ENCODE measurements around the gene IL18RAP. TPM values are rescaled to one million over a fixed set of nuclear protein-coding genes. Genes with fewer than 3 reads are reported as not detected.

IL18RAP gene
- total and polyA plus RNA-seq, 2 donors (not counting 1 experiment from before 2014, with no cell fraction given): 0.22 to 1.4 TPM

- Histone ChIP-seq H4K20me1 (ENCODE audit: control insufficient read depth, insufficient read depth, low read length, poor library complexity, severe bottlenecking) (no peaks in the 10 kb centered on the region), H3K9ac (ENCODE audit: low read length) (no peak overlapping the region), H3K4me3 (ENCODE audit: control extremely low read depth in 1 of 5, extremely low read depth in 1 of 5, insufficient read depth in 1 of 5, low read depth in 2 of 5, low read length in 4 of 5) (no peak overlapping the region), H3K27ac (ENCODE audit: low read length in 2 of 2) (no peak overlapping the region), H2AFZ (ENCODE audit: insufficient read depth, low read depth, low read length, poor library complexity, severe bottlenecking) (no peak overlapping the region), H3K36me3 (replicated peaks in 1 of 2; ENCODE audit: control extremely low read depth in 1 of 2, control insufficient read depth in 1 of 2, extremely low read depth in 1 of 2, insufficient read depth in 2 of 2, low read length in 1 of 2) (no peaks in the 10 kb centered on the region), H3K27me3 (replicated peaks in 1 of 4; ENCODE audit: control extremely low read depth in 1 of 4, control insufficient read depth in 3 of 4, insufficient read depth in 4 of 4, low read length in 3 of 4) (peaks cover 0 to 16% (median 2%) of the 10 kb centered on the region in 4 experiments), H3K4me2 (replicated peaks; ENCODE audit: low read depth, low read length, poor library complexity, severe bottlenecking) (no peak overlapping the region), H3K4me1 (ENCODE audit: control insufficient read depth in 2 of 2, insufficient read depth in 2 of 2, low read length in 2 of 2) (no peaks in the 10 kb centered on the region), H3K9me3 (ENCODE audit: control extremely low read depth in 1 of 3, control insufficient read depth in 2 of 3, insufficient read depth in 1 of 3, low read length in 2 of 3) (no peaks in the 10 kb centered on the region), H3K79me2 (ENCODE audit: control insufficient read depth, insufficient read depth, low read length) (no peaks in the 10 kb centered on the region)
- Mint-ChIP-seq H3K9me3 (ENCODE audit: insufficient read depth) (no peaks in the 10 kb centered on the region), H3K27me3 (peaks cover 47% of the 10 kb centered on the region), H3K4me3 (no peak overlapping the region), H3K27ac (no peak overlapping the region), H3K4me1 (peaks cover 1% of the 10 kb centered on the region)
- intact Hi-C loops (cut with micrococcal nuclease): no loop called here
- ChIA-PET CTCF (interaction anchor here (2.8 kb wide), 1 partner anchor 12 kb away, joined by 24 read pairs; the partner anchor contains the start of gene SLC9A4), POLR2A (no interaction called here)
- TF ChIP-seq CTCF (IDR thresholded peaks at IDR 0.05) (no peak), EZH2 (IDR thresholded peaks at IDR 0.05; ENCODE audit: borderline replicate concordance, insufficient read depth, low read depth, low read length, poor library complexity, severe bottlenecking) (no peak)
- no peak for DNase-seq
- no peak for ATAC-seq (ENCODE audit: low read depth)
- WGBS (ENCODE audit: insufficient coverage): 84% methylated on average over 3 of the region's 5 CpGs
Measured at GRCh38 chr2:102485147-102485785, 62.3 kb downstream of the IL18RAP start.

GRCh38 chr2:102486941-102487702 lies 64.2 kb downstream of the IL18RAP start:
- Mint-ChIP-seq H3K4me3 (no peak overlapping the region), H3K27me3 (peaks cover 41% of the 10 kb centered on the region), H3K9me3 (ENCODE audit: insufficient read depth) (no peaks in the 10 kb centered on the region), H3K27ac (no peak overlapping the region), H3K4me1 (peaks cover 1% of the 10 kb centered on the region)
- no peaks in the 10 kb centered on the region for H3K36me3 ChIP-seq (replicated peaks in 1 of 2; ENCODE audit: control extremely low read depth in 1 of 2, control insufficient read depth in 1 of 2, extremely low read depth in 1 of 2, insufficient read depth in 2 of 2, low read length in 1 of 2)
- H3K27me3 ChIP-seq (replicated peaks in 1 of 4; ENCODE audit: control extremely low read depth in 1 of 4, control insufficient read depth in 3 of 4, insufficient read depth in 4 of 4, low read length in 3 of 4): peaks cover 0 to 16% (median 2%) of the 10 kb centered on the region in 4 experiments
- H3K4me1 ChIP-seq (ENCODE audit: control insufficient read depth in 2 of 2, insufficient read depth in 2 of 2, low read length in 2 of 2): no peaks in the 10 kb centered on the region
- H3K9me3 ChIP-seq (ENCODE audit: control extremely low read depth in 1 of 3, control insufficient read depth in 2 of 3, insufficient read depth in 1 of 3, low read length in 2 of 3): peaks cover 0 to 3% (median 0%) of the 10 kb centered on the region in 3 donors
- no peaks in the 10 kb centered on the region for H4K20me1 ChIP-seq (ENCODE audit: control insufficient read depth, insufficient read depth, low read length, poor library complexity, severe bottlenecking)
- 67% methylated on average over 1 of the region's 1 CpG for WGBS (ENCODE audit: insufficient coverage)
- ChIA-PET POLR2A (no interaction called here), CTCF (no interaction called here)
- no peaks in the 10 kb centered on the region for H3K79me2 ChIP-seq (ENCODE audit: control insufficient read depth, insufficient read depth, low read length)
- no peak overlapping the region for H3K4me3 ChIP-seq (ENCODE audit: control extremely low read depth in 1 of 5, extremely low read depth in 1 of 5, insufficient read depth in 1 of 5, low read depth in 2 of 5, low read length in 4 of 5)
- H3K27ac ChIP-seq (ENCODE audit: low read length in 2 of 2): no peak overlapping the region
- no peak for TF ChIP-seq CTCF (IDR thresholded peaks at IDR 0.05)
- TF ChIP-seq EZH2 (IDR thresholded peaks at IDR 0.05; ENCODE audit: borderline replicate concordance, insufficient read depth, low read depth, low read length, poor library complexity, severe bottlenecking): no peak
- DNase-seq (no peak), ATAC-seq (ENCODE audit: low read depth) (no peak)
- H2AFZ ChIP-seq (ENCODE audit: insufficient read depth, low read depth, low read length, poor library complexity, severe bottlenecking): no peak overlapping the region
- intact Hi-C loops (cut with micrococcal nuclease): no loop called here
- no peak overlapping the region for H3K4me2 ChIP-seq (replicated peaks; ENCODE audit: low read depth, low read length, poor library complexity, severe bottlenecking)
- H3K9ac ChIP-seq (ENCODE audit: low read length): no peak overlapping the region

All from B cell (primary cell).